Osteoblast (primary cell): Measurements from ENCODE around the gene DAB2IP. TPM values are rescaled to one million over a fixed set of nuclear protein-coding genes. Genes with fewer than 3 reads are reported as not detected.

Experiments
- DNase-seq: peaks from one replicate; pipeline ENCODE4 v3.0.0; 2011; ENCODE audit warnings: low spot score, mixed read lengths; ENCODE audit not compliant: insufficient read length; ENCODE audit errors: missing footprints
- H2AFZ ChIP-seq: 2 replicates; pipeline ENCODE4 v1.6.0; 2011; ENCODE audit warnings: mild to moderate bottlenecking, low read length
- H3K27ac ChIP-seq: 2 replicates; pipeline ENCODE4 v1.5.1; 2011; ENCODE audit warnings: mild to moderate bottlenecking, low read depth, low read length, moderate library complexity
- H3K27me3 ChIP-seq: 2 replicates; pipeline ENCODE4 v1.6.0; 2012; ENCODE audit warnings: mild to moderate bottlenecking, control low read depth, inconsistent platforms, low read length, moderate library complexity; ENCODE audit not compliant: insufficient read depth
- H3K36me3 ChIP-seq: 2 replicates; pipeline ENCODE4 v1.5.1; 2011; ENCODE audit warnings: mild to moderate bottlenecking, low read length, control low read depth, moderate library complexity; ENCODE audit not compliant: insufficient read depth
- H3K4me1 ChIP-seq: 2 replicates; pipeline ENCODE4 v1.5.1; 2011; ENCODE audit warnings: mild to moderate bottlenecking, low read length, control low read depth, moderate library complexity; ENCODE audit not compliant: insufficient read depth
- H3K4me2 ChIP-seq: 2 replicates; pipeline ENCODE4 v1.6.0; 2011; ENCODE audit warnings: mild to moderate bottlenecking, low read length; ENCODE audit not compliant: insufficient read depth
- H3K4me3 ChIP-seq: fragments of 200-600 bp; sonication (generic); 3 replicates; pipeline ENCODE4 v1.5.1; 2012; ENCODE audit warnings: mild to moderate bottlenecking, low read length, inconsistent platforms; ENCODE audit not compliant: insufficient read depth
- H3K79me2 ChIP-seq: 2 replicates; pipeline ENCODE4 v1.6.0; 2012; ENCODE audit warnings: mild to moderate bottlenecking, low read length, control low read depth, inconsistent platforms; ENCODE audit not compliant: insufficient read depth
- H3K9me3 ChIP-seq: 2 replicates; pipeline ENCODE4 v1.5.1; 2011; ENCODE audit warnings: low read depth, low read length, control low read depth
- H4K20me1 ChIP-seq: 2 replicates; pipeline ENCODE4 v1.6.0; 2012; ENCODE audit warnings: mild to moderate bottlenecking, low read length, control low read depth; ENCODE audit not compliant: insufficient read depth
- CTCF ChIP-seq: IDR thresholded peaks from 2 replicates; pipeline ENCODE4 v1.5.1; 2011; ENCODE audit warnings: mild to moderate bottlenecking, low read depth, low read length, moderate library complexity; ENCODE audit errors: extremely low read depth
- total RNA-seq: library from RNA; depleted of rRNA; stranded (reverse); fragments of >200 nt; gene quantifications from 2 replicates; pipeline ENCODE4 v1.2.3, GENCODE V29; 2012

The DAB2IP gene
- total RNA-seq, 1 donor, result 60.8 TPM

- no peaks in the 10 kb centered on the region for H4K20me1 ChIP-seq
- TF ChIP-seq CTCF, result no peak
Measured at GRCh38 chr9:121673576-121673975, 22.1 kb downstream of the DAB2IP start.

GRCh38 chr9:121674017-121674416 is 22.6 kb downstream of the DAB2IP start:
- H3K36me3 ChIP-seq, result no peaks in the 10 kb centered on the region
- H3K9me3 ChIP-seq, result no peaks in the 10 kb centered on the region
- peaks cover 3% of the 10 kb centered on the region for H3K27me3 ChIP-seq
- no peaks in the 10 kb centered on the region for H4K20me1 ChIP-seq
- H3K27ac ChIP-seq, result no peak overlapping the region
- no peak overlapping the region for H2AFZ ChIP-seq
- no peak overlapping the region for H3K4me2 ChIP-seq
- H3K4me3 ChIP-seq, result no peak overlapping the region
- no peak for DNase-seq
- no peaks in the 10 kb centered on the region for H3K79me2 ChIP-seq
- no peaks in the 10 kb centered on the region for H3K4me1 ChIP-seq
- TF ChIP-seq CTCF, result no peak

More at GRCh38 chr9:121673576-121673975, 22.1 kb downstream of the DAB2IP start:
- Histone ChIP-seq H3K4me2 (no peak overlapping the region), H3K79me2 (no peaks in the 10 kb centered on the region), H3K27ac (no peak overlapping the region), H3K9me3 (no peaks in the 10 kb centered on the region), H2AFZ (no peak overlapping the region), H3K27me3 (peaks cover 3% of the 10 kb centered on the region), H3K4me3 (no peak overlapping the region), H3K36me3 (no peaks in the 10 kb centered on the region), H3K4me1 (no peaks in the 10 kb centered on the region)
- DNase-seq, result no peak

- Histone ChIP-seq H3K4me2 (no peak overlapping the region), H3K4me3 (no peak overlapping the region), H3K9me3 (no peaks in the 10 kb centered on the region), H3K79me2 (no peaks in the 10 kb centered on the region), H3K36me3 (no peaks in the 10 kb centered on the region), H2AFZ (no peak overlapping the region), H3K27ac (no peak overlapping the region), H3K27me3 (peaks cover 3% of the 10 kb centered on the region), H3K4me1 (no peaks in the 10 kb centered on the region), H4K20me1 (no peaks in the 10 kb centered on the region)
- peak; percentile 53 for DNase-seq
- TF ChIP-seq CTCF, result no peak
Measured at GRCh38 chr9:121674952-121675351, 23.5 kb downstream of the DAB2IP start.

- Histone ChIP-seq H4K20me1 (no peaks in the 10 kb centered on the region), H3K4me1 (no peaks in the 10 kb centered on the region), H3K4me3 (no peak overlapping the region), H3K9me3 (no peaks in the 10 kb centered on the region), H2AFZ (no peak overlapping the region), H3K27ac (no peak overlapping the region), H3K27me3 (peaks cover 3% of the 10 kb centered on the region), H3K79me2 (no peaks in the 10 kb centered on the region), H3K36me3 (no peaks in the 10 kb centered on the region), H3K4me2 (no peak overlapping the region)
- no peak for TF ChIP-seq CTCF
- DNase-seq, result peak; percentile 68
Measured at GRCh38 chr9:121675381-121675780, 23.9 kb downstream of the DAB2IP start.
